Endothelial cell of umbilical vein (primary cell): ENCODE measurements around the gene FEZF2. TPM values are rescaled to one million over a fixed set of nuclear protein-coding genes. Genes with fewer than 3 reads are reported as not detected.

ENCODE experiments used
- BruUV-seq: library from RNA; stranded (reverse); fragments of 400-500 nt; replicated peaks from 2 replicates; lab custom pipeline; 2021; lab: Mats Ljungman, UMichigan
- CTCF ChIA-PET: fragments of 300-600, 350-600 bp; sonication (Branson Sonifier 250); formaldehyde crosslinking; loops from one replicate; lab custom pipeline; 2021; ENCODE audit warnings: antibody characterized with exemption, inconsistent platforms; lab: Charles Lee
- POLR2A ChIA-PET: fragments of 300-600, 350-600 bp; sonication (Branson Sonifier 250); formaldehyde crosslinking; loops from one replicate; lab custom pipeline; 2021; ENCODE audit warnings: antibody characterized with exemption, inconsistent platforms; lab: Charles Lee
- DNase-seq: peaks from one replicate; pipeline ENCODE4 v3.0.0-alpha.2; 2011; ENCODE audit warnings: low read depth, low spot score
- FAIRE-seq: peaks from 2 replicates; lab custom pipeline; 2011; peaks lifted over from hg19 to GRCh38; lab: Jason Lieb, UNC
- H2AFZ ChIP-seq: 2 replicates; pipeline ENCODE4 v1.6.0; 2012; ENCODE audit warnings: low read depth, low read length, control low read depth, inconsistent platforms
- H3K27ac ChIP-seq: 2 replicates; pipeline ENCODE4 v1.5.1; 2011; ENCODE audit warnings: low read depth, mild to moderate bottlenecking, control low read depth, low read length, moderate library complexity; ENCODE audit not compliant: insufficient read depth
- H3K27me3 ChIP-seq, 2 experiments: 2 replicates each; pipeline versions ENCODE4 v1.6.0 to v1.6.1; 2011; ENCODE audit warnings: low read length in 2 of 2, mixed read lengths in 1 of 2; ENCODE audit not compliant: control insufficient read depth in 2 of 2, insufficient read depth in 2 of 2
- H3K36me3 ChIP-seq, 2 experiments: 2 replicates in 1 of 2; 3 replicates in 1 of 2; pipeline ENCODE4 v1.5.1; 2011; ENCODE audit warnings: low read length in 2 of 2, mild to moderate bottlenecking in 1 of 2, moderate library complexity in 1 of 2; ENCODE audit not compliant: control insufficient read depth in 2 of 2, insufficient read depth in 2 of 2; ENCODE audit errors: extremely low read depth in 1 of 2
- H3K4me1 ChIP-seq: 3 replicates; pipeline ENCODE4 v1.5.1; 2011; ENCODE audit warnings: mild to moderate bottlenecking, low read length; ENCODE audit not compliant: control insufficient read depth, insufficient read depth; ENCODE audit errors: extremely low read depth
- H3K4me2 ChIP-seq: 2 replicates; pipeline ENCODE4 v1.6.1; 2011; ENCODE audit warnings: low read length, control low read depth, mixed read lengths; ENCODE audit not compliant: insufficient read depth
- H3K4me3 ChIP-seq, 3 experiments: fragments of 200-600 bp in 1 of 3; sonication (generic), shearing (Covaris generic) in 1 of 3; replicated peaks in 1 of 3; 2 replicates each; pipeline ENCODE4 v1.5.1; 2011 to 2016; ENCODE audit warnings: control low read depth in 3 of 3, low read length in 3 of 3, mild to moderate bottlenecking in 2 of 3, inconsistent platforms in 1 of 3, low read depth in 1 of 3, moderate library complexity in 1 of 3; ENCODE audit not compliant: insufficient read depth in 1 of 3
- H3K79me2 ChIP-seq: 2 replicates; pipeline ENCODE4 v1.6.0; 2012; ENCODE audit warnings: low read length, inconsistent platforms; ENCODE audit not compliant: control insufficient read depth, insufficient read depth
- H3K9ac ChIP-seq: replicated peaks from 2 replicates; pipeline ENCODE3; 2011; ENCODE audit warnings: low read length, control low read depth; ENCODE audit not compliant: insufficient read depth; ENCODE audit errors: extremely low read depth
- H3K9me1 ChIP-seq: replicated peaks from 3 replicates; pipeline ENCODE4 v1.6.0; 2011; ENCODE audit warnings: mild to moderate bottlenecking, low read length; ENCODE audit not compliant: control insufficient read depth, insufficient read depth; ENCODE audit errors: extremely low read depth
- H3K9me3 ChIP-seq: replicated peaks from 2 replicates; pipeline ENCODE4 v1.5.1; 2012; ENCODE audit warnings: low read length, inconsistent platforms; ENCODE audit not compliant: control insufficient read depth, insufficient read depth
- H4K20me1 ChIP-seq: replicated peaks from 2 replicates; pipeline ENCODE3; 2011; ENCODE audit warnings: mild to moderate bottlenecking, low read length; ENCODE audit not compliant: control insufficient read depth, insufficient read depth; ENCODE audit errors: extremely low read depth
- EZH2 ChIP-seq: IDR thresholded peaks from 2 replicates; pipeline ENCODE4 v1.6.1; 2012; ENCODE audit warnings: borderline replicate concordance, low read depth, mild to moderate bottlenecking, moderate library complexity, low read length, inconsistent platforms; ENCODE audit not compliant: severe bottlenecking
- FOS ChIP-seq: IDR thresholded peaks from 2 replicates; pipeline ENCODE4 v1.6.1; 2011; ENCODE audit warnings: mild to moderate bottlenecking, low read length, moderate library complexity, borderline replicate concordance; ENCODE audit not compliant: insufficient read depth
- GATA2 ChIP-seq: IDR thresholded peaks from 2 replicates; pipeline ENCODE4 v1.7.0; 2011; ENCODE audit warnings: low read depth, mild to moderate bottlenecking, moderate library complexity, mixed read lengths, low read length; ENCODE audit not compliant: insufficient read length, insufficient read depth
- JUN ChIP-seq: IDR thresholded peaks from 2 replicates; pipeline ENCODE4 v1.6.1; 2011; ENCODE audit warnings: borderline replicate concordance, low read depth; ENCODE audit not compliant: insufficient read length, insufficient read depth
- MYC ChIP-seq: IDR thresholded peaks from one replicate; pipeline ENCODE4 v1.6.1; 2011; ENCODE audit warnings: mild to moderate bottlenecking, low read depth, low read length
- POLR2A ChIP-seq: IDR thresholded peaks from 2 replicates; pipeline ENCODE4 v1.6.1; 2012; ENCODE audit warnings: low read depth, mild to moderate bottlenecking, control low read depth, low read length
- POLR2AphosphoS5 ChIP-seq: IDR thresholded peaks from 2 replicates; pipeline ENCODE4 v1.6.1; 2012; ENCODE audit warnings: low read depth, mild to moderate bottlenecking, control low read depth, low read length, moderate library complexity; ENCODE audit not compliant: insufficient read depth
- dilution Hi-C: fragments of 300-500 bp; cut with MboI; formaldehyde crosslinking; loops from one replicate; pipeline ENCODE4 v1.15.0; 2019; ENCODE audit warnings: low sequenced_read_pairs; ENCODE audit not compliant: extremely low pct_ligation_motif_present
- intact Hi-C: fragments of 100-400 bp; cut with micrococcal nuclease; formaldehyde crosslinking; loops from one replicate; pipeline ENCODE4 v1.10.0; 2022
- polyA plus RNA-seq, 4 experiments: library from polyadenylated mRNA; depleted of rRNA in 3 of 4; stranded (reverse) in 3 of 4; unstranded in 1 of 4; fragments of >200 nt; gene quantifications; 2 replicates each; pipeline versions ENCODE4 v1.2.1 to v1.2.3, GENCODE V29; 2011 to 2012; ENCODE audit warnings: missing spikeins in 1 of 4
- total RNA-seq: library from RNA; stranded (reverse); gene quantifications from 2 replicates; pipeline ENCODE4 v1.2.3, GENCODE V29; 2021
- TF ChIP-seq, protein P1 (sequence below): IDR thresholded peaks from 2 replicates; pipeline ENCODE4 v1.6.1; 2011; ENCODE audit not compliant: insufficient read depth, insufficient read length
- TF ChIP-seq, protein P2 (sequence below), 2 donors: IDR thresholded peaks; 1 replicate in 1 of 2; 2 replicates in 1 of 2; pipeline ENCODE4 v1.5.1; 2011; ENCODE audit warnings: low read length in 2 of 2, mild to moderate bottlenecking in 2 of 2, moderate library complexity in 2 of 2, control low read depth in 1 of 2, inconsistent platforms in 1 of 2, low read depth in 1 of 2; ENCODE audit not compliant: insufficient read depth in 1 of 2; ENCODE audit errors: extremely low read depth in 1 of 2

FEZF2 gene
- total and polyA plus RNA-seq, 2 donors (not counting 3 experiments of a cell fraction or from before 2014, with no cell fraction given), result not detected

DNA sequence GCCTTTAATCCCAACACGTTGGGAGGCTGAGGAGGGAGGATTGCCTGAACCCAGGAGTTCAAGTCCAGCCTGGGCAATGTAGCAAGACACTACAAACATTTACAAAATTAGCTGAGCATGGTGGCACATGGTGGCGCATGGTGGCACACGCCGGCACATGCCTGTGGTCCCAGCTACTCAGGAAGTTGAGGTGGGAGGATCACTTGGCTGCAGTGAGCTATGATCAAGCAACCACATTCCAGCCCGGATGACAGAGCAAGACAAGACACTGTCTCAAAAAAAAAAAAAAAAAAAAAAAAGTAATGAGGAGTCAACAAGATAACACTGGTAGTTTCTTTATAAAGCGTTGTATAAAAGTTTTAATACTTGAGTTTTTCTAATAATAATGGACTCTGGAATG is 10.1 kb downstream of the FEZF2 start:
- no peak overlapping the region for H3K4me2 ChIP-seq
- ChIA-PET POLR2A (no interaction called here), CTCF (interaction anchor here (0.6 to 1.2 kb wide), 2 partner anchors 11 to 1250 kb away, joined by 3 to 6 read pairs; no protein-coding TSS in a partner anchor)
- no peaks in the 10 kb centered on the region for H3K4me1 ChIP-seq
- no peaks in the 10 kb centered on the region for H3K79me2 ChIP-seq
- no peak overlapping the region for H3K27ac ChIP-seq
- no peak overlapping the region for H2AFZ ChIP-seq
- no peaks in the 10 kb centered on the region for H3K9me3 ChIP-seq
- BruUV-seq, result no TSS peak
- H3K27me3 ChIP-seq, result peaks cover 39 to 47% of the 10 kb centered on the region in 2 experiments
- H4K20me1 ChIP-seq, result no peaks in the 10 kb centered on the region
- intact Hi-C loops, result no loop called here
- no peak overlapping the region for H3K4me3 ChIP-seq
- TF ChIP-seq POLR2A (no peak), FOS (no peak), JUN (no peak), MYC (no peak), POLR2AphosphoS5 (no peak), GATA2 (no peak), EZH2 (no peak)
- TF ChIP-seq, protein P1, sequence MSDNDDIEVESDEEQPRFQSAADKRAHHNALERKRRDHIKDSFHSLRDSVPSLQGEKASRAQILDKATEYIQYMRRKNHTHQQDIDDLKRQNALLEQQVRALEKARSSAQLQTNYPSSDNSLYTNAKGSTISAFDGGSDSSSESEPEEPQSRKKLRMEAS, result no peak
- TF ChIP-seq, protein P2, sequence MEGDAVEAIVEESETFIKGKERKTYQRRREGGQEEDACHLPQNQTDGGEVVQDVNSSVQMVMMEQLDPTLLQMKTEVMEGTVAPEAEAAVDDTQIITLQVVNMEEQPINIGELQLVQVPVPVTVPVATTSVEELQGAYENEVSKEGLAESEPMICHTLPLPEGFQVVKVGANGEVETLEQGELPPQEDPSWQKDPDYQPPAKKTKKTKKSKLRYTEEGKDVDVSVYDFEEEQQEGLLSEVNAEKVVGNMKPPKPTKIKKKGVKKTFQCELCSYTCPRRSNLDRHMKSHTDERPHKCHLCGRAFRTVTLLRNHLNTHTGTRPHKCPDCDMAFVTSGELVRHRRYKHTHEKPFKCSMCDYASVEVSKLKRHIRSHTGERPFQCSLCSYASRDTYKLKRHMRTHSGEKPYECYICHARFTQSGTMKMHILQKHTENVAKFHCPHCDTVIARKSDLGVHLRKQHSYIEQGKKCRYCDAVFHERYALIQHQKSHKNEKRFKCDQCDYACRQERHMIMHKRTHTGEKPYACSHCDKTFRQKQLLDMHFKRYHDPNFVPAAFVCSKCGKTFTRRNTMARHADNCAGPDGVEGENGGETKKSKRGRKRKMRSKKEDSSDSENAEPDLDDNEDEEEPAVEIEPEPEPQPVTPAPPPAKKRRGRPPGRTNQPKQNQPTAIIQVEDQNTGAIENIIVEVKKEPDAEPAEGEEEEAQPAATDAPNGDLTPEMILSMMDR (IDR thresholded peaks at IDR 0.05; ENCODE audit: extremely low read depth in 1 of 2, insufficient read depth in 1 of 2, low read depth in 1 of 2, low read length in 2 of 2), result no peak
- no peaks in the 10 kb centered on the region for H3K36me3 ChIP-seq
- H3K9me1 ChIP-seq, result no peaks in the 10 kb centered on the region
- FAIRE-seq, result no peak
- dilution Hi-C loops, result no loop called here
- H3K9ac ChIP-seq, result no peak overlapping the region
- no peak for DNase-seq
